HCT116 (cell line): Measurements from ENCODE around the gene GAB2. TPM values are rescaled to one million over a fixed set of nuclear protein-coding genes. Genes with fewer than 3 reads are reported as not detected.

Experiments
- ATAC-seq: fragments of 200-7000 bp; cut with Tn5 transposase; 2 replicates; pipeline ENCODE4 v1.9.1; 2020; ENCODE audit warnings: mild to moderate bottlenecking, moderate library complexity
- BruUV-seq: library from RNA; stranded (reverse); fragments of 400-500 nt; replicated peaks from 2 replicates; lab custom pipeline; 2021; lab: Mats Ljungman, UMichigan
- CTCF ChIA-PET: fragments of 300-600 bp; sonication (Branson Sonifier 250); formaldehyde crosslinking; loops from one replicate; lab custom pipeline; 2021; ENCODE audit warnings: antibody characterized with exemption; lab: Charles Lee
- POLR2A ChIA-PET: fragments of 300-600, 350-600 bp; sonication (Branson Sonifier 250); formaldehyde crosslinking; loops from one replicate; lab custom pipeline; 2021; ENCODE audit warnings: antibody characterized with exemption; lab: Charles Lee
- RAD21 ChIA-PET, 2 experiments: fragments of 300-600 bp; sonication (Branson Sonifier 250); formaldehyde crosslinking; loops; one replicate each; lab custom pipeline; 2023; ENCODE audit warnings: low total read pairs in 2 of 2; ENCODE audit not compliant: uncharacterized antibody in 2 of 2, unreplicated experiment in 2 of 2, low non-redundant PET in 1 of 2; lab: Charles Lee
- DNase-seq: peaks from one replicate; pipeline ENCODE4 v3.0.0-alpha.2; 2010; ENCODE audit warnings: low read depth, low spot score
- H2AFZ ChIP-seq: fragments of 200-600 bp; shearing (Covaris generic), sonication (generic); 2 replicates; pipeline ENCODE4 v1.6.1; 2017; ENCODE audit warnings: low read depth, mixed run types, mixed read lengths, antibody characterized with exemption, low read length; ENCODE audit not compliant: poor library complexity, severe bottlenecking
- H3K27ac ChIP-seq: 2 replicates; pipeline ENCODE4 v1.5.1; 2012; ENCODE audit warnings: low read depth, low read length
- H3K27me3 ChIP-seq: fragments of 200-600 bp; sonication (generic); 2 replicates; pipeline ENCODE4 v1.6.1; 2016; ENCODE audit warnings: mixed run types, low read length, mixed read lengths; ENCODE audit not compliant: insufficient read depth
- H3K36me3 ChIP-seq, 2 experiments: fragments of 200-500 bp in 1 of 2; fragments of 200-600 bp in 1 of 2; sonication (Bioruptor generic) in 1 of 2; sonication (generic) in 1 of 2; 2 replicates each; pipeline versions ENCODE4 v1.5.1 to v1.6.1; 2014 to 2016; ENCODE audit warnings: low read length in 2 of 2, inconsistent platforms in 1 of 2, mixed read lengths in 1 of 2, mixed run types in 1 of 2; ENCODE audit not compliant: insufficient read depth in 2 of 2, control insufficient read depth in 1 of 2
- H3K4me1 ChIP-seq, 2 experiments: fragments of 200-600 bp in 1 of 2; sonication (generic) in 1 of 2; 2 replicates each; pipeline versions ENCODE4 v1.5.1 to v1.6.1; 2012 to 2017; ENCODE audit warnings: low read length in 2 of 2, inconsistent platforms in 1 of 2, mild to moderate bottlenecking in 1 of 2, mixed read lengths in 1 of 2, mixed run types in 1 of 2, moderate library complexity in 1 of 2; ENCODE audit not compliant: insufficient read depth in 2 of 2, control insufficient read depth in 1 of 2
- H3K4me2 ChIP-seq: fragments of 200-600 bp; sonication (generic); 2 replicates; pipeline ENCODE4 v1.6.1; 2017; ENCODE audit warnings: mixed run types, low read length, mixed read lengths
- H3K4me3 ChIP-seq, 2 experiments: fragments of 200-600 bp in 1 of 2; sonication (generic) in 1 of 2; replicated peaks in 1 of 2; 2 replicates each; pipeline ENCODE4 v1.5.1; 2011 to 2016; ENCODE audit warnings: low read length in 2 of 2, control low read depth in 1 of 2, low read depth in 1 of 2, mild to moderate bottlenecking in 1 of 2, mixed read lengths in 1 of 2, mixed run types in 1 of 2
- H3K79me2 ChIP-seq: fragments of 200-600 bp; sonication (generic); 2 replicates; pipeline ENCODE4 v1.6.1; 2017; ENCODE audit warnings: mild to moderate bottlenecking, mixed run types, low read length, moderate library complexity, mixed read lengths; ENCODE audit not compliant: insufficient read depth
- H3K9ac ChIP-seq: fragments of 200-600 bp; sonication (generic); 2 replicates; pipeline ENCODE4 v1.6.1; 2016; ENCODE audit warnings: low read length, mixed read lengths
- H3K9me2 ChIP-seq: fragments of 200-600 bp; sonication (generic), shearing (Covaris generic); 2 replicates; pipeline ENCODE4 v1.6.1; 2017; ENCODE audit warnings: mixed run types, mild to moderate bottlenecking, moderate library complexity; ENCODE audit not compliant: insufficient read depth
- H3K9me3 ChIP-seq, 2 experiments: fragments of 200-500 bp in 1 of 2; fragments of 200-600 bp in 1 of 2; sonication (Bioruptor generic) in 1 of 2; sonication (generic) in 1 of 2; 2 replicates each; pipeline ENCODE4 v1.6.1; 2014 to 2017; ENCODE audit warnings: low read length in 2 of 2, mixed read lengths in 2 of 2, inconsistent platforms in 1 of 2, low read depth in 1 of 2, mild to moderate bottlenecking in 1 of 2, mixed run types in 1 of 2, moderate library complexity in 1 of 2; ENCODE audit not compliant: control insufficient read depth in 1 of 2, insufficient read depth in 1 of 2
- H4K20me1 ChIP-seq: fragments of 200-600 bp; sonication (generic), shearing (Covaris generic); 2 replicates; pipeline ENCODE4 v1.6.1; 2017; ENCODE audit warnings: mixed run types, mild to moderate bottlenecking, moderate library complexity; ENCODE audit not compliant: insufficient read depth
- ATF3 ChIP-seq: IDR thresholded peaks from 2 replicates; pipeline ENCODE4 v1.6.1; 2012
- CBX3 ChIP-seq: IDR thresholded peaks from 2 replicates; pipeline ENCODE4 v1.6.1; 2012; ENCODE audit warnings: low read depth
- CTCF ChIP-seq, 3 experiments: fragments of 200-600 bp in 1 of 3; sonication (generic) in 1 of 3; IDR thresholded peaks in 2 of 3; conservative IDR thresholded peaks in 1 of 3; 2 replicates each; pipeline ENCODE4 v1.5.1; 2012 to 2017; ENCODE audit warnings: low read depth in 2 of 3, low read length in 2 of 3, antibody characterized with exemption in 1 of 3, borderline replicate concordance in 1 of 3, control low read depth in 1 of 3, mild to moderate bottlenecking in 1 of 3, mixed read lengths in 1 of 3, mixed run types in 1 of 3, moderate library complexity in 1 of 3; ENCODE audit not compliant: insufficient read depth in 1 of 3
- EGR1 ChIP-seq: IDR thresholded peaks from 2 replicates; pipeline ENCODE4 v1.6.1; 2012; ENCODE audit warnings: low read depth
- ELF1 ChIP-seq: IDR thresholded peaks from 2 replicates; pipeline ENCODE4 v1.6.1; 2012; ENCODE audit warnings: low read depth, borderline replicate concordance
- EZH2phosphoT487 ChIP-seq: fragments of 200-600 bp; IDR thresholded peaks from 2 replicates; pipeline ENCODE4 v1.6.1; 2018; ENCODE audit warnings: antibody characterized with exemption, borderline replicate concordance
- FOSL1 ChIP-seq: IDR thresholded peaks from 2 replicates; pipeline ENCODE4 v1.6.1; 2012; ENCODE audit warnings: low read depth
- JUND ChIP-seq: IDR thresholded peaks from 2 replicates; pipeline ENCODE4 v1.6.1; 2012
- MAX ChIP-seq: IDR thresholded peaks from 2 replicates; pipeline ENCODE4 v1.6.1; 2012
- POLR2A ChIP-seq: IDR thresholded peaks from 2 replicates; pipeline ENCODE4 v1.7.0; 2011; ENCODE audit warnings: borderline replicate concordance; ENCODE audit not compliant: insufficient read depth, insufficient read length; ENCODE audit errors: extremely low read depth
- POLR2AphosphoS5 ChIP-seq: IDR thresholded peaks from 2 replicates; pipeline ENCODE4 v1.6.1; 2011; ENCODE audit warnings: mild to moderate bottlenecking, low read depth, low read length, moderate library complexity
- RAD21 ChIP-seq: IDR thresholded peaks from 2 replicates; pipeline ENCODE4 v1.6.1; 2012; ENCODE audit warnings: low read depth, mild to moderate bottlenecking
- REST ChIP-seq: IDR thresholded peaks from 2 replicates; pipeline ENCODE4 v1.6.1; 2012; ENCODE audit warnings: low read depth
- SP1 ChIP-seq: IDR thresholded peaks from 2 replicates; pipeline ENCODE4 v1.6.1; 2012; ENCODE audit warnings: low read depth
- SRF ChIP-seq: IDR thresholded peaks from 2 replicates; pipeline ENCODE4 v1.6.1; 2012; ENCODE audit warnings: low read depth
- TCF7L2 ChIP-seq: IDR thresholded peaks from 2 replicates; pipeline ENCODE4 v1.7.0; 2011; ENCODE audit warnings: borderline replicate concordance, inconsistent platforms; ENCODE audit not compliant: insufficient read depth, insufficient read length; ENCODE audit errors: extremely low read depth
- YY1 ChIP-seq: IDR thresholded peaks from 2 replicates; pipeline ENCODE4 v1.6.1; 2011; ENCODE audit warnings: low read length, low read depth, moderate library complexity, mild to moderate bottlenecking; ENCODE audit not compliant: insufficient replicate concordance; ENCODE audit errors: extremely low read depth
- ZBTB33 ChIP-seq: IDR thresholded peaks from 2 replicates; pipeline ENCODE4 v1.6.1; 2011; ENCODE audit warnings: mild to moderate bottlenecking, low read length, moderate library complexity; ENCODE audit not compliant: insufficient replicate concordance; ENCODE audit errors: extremely low read depth
- ZFX ChIP-seq: fragments of 450-650 bp; IDR thresholded peaks from 2 replicates; pipeline ENCODE4 v1.6.1; 2017
- intact Hi-C: fragments of 100-400 bp; cut with micrococcal nuclease; formaldehyde crosslinking; loops from 2 replicates; pipeline ENCODE4 v1.10.0; 2022
- total RNA-seq: library from RNA; stranded (reverse); gene quantifications from one replicate; pipeline ENCODE4 v1.2.1, GENCODE V29; 2021; ENCODE audit not compliant: unreplicated experiment

The GAB2 gene
- total RNA-seq, 1 experiment from 2014 or later, result 1.9 TPM

GRCh38 chr11:78220218-78221157, 197.1 kb downstream of the GAB2 start:
- H3K4me3 ChIP-seq, result no peak overlapping the region
- CTCF ChIA-PET, result no interaction called here
- no peak overlapping the region for H3K9ac ChIP-seq
- no peaks in the 10 kb centered on the region for H3K79me2 ChIP-seq
- H3K9me2 ChIP-seq, result no peaks in the 10 kb centered on the region
- H3K27me3 ChIP-seq, result no peaks in the 10 kb centered on the region
- no peaks in the 10 kb centered on the region for H4K20me1 ChIP-seq
- intact Hi-C loops, result no loop called here
- no peak overlapping the region for H3K4me2 ChIP-seq
- no TSS peak for BruUV-seq
- peaks cover 0 to 1% of the 10 kb centered on the region in 2 experiments; a peak in 1 of 4 replicates for H3K36me3 ChIP-seq
- DNase-seq, result no peak
- H3K27ac ChIP-seq, result no peak overlapping the region
- H2AFZ ChIP-seq, result no peak overlapping the region
- no peak for ATAC-seq
- peaks cover 0 to 7% of the 10 kb centered on the region in 2 experiments; a peak in 2 of 4 replicates for H3K4me1 ChIP-seq
- no peaks in the 10 kb centered on the region for H3K9me3 ChIP-seq
- no peak for TF ChIP-seq ELF1
- TF ChIP-seq REST, result no peak
- no peak for TF ChIP-seq JUND
- TF ChIP-seq CTCF (IDR thresholded peaks at IDR 0.05 in 2 of 3, conservative IDR thresholded peaks at IDR 0.05 in 1 of 3; ENCODE audit: borderline replicate concordance in 1 of 3, insufficient read depth in 1 of 3, low read depth in 2 of 3, low read length in 2 of 3), result no peak
- no peak for TF ChIP-seq POLR2AphosphoS5
- no peak for TF ChIP-seq MAX
- no peak for TF ChIP-seq RAD21
- TF ChIP-seq SRF, result no peak
- no peak for TF ChIP-seq POLR2A
- no peak for TF ChIP-seq EZH2phosphoT487
- no peak for TF ChIP-seq FOSL1
- TF ChIP-seq ZBTB33, result no peak
- TF ChIP-seq YY1, result no peak
- no peak for TF ChIP-seq SP1
- TF ChIP-seq ZFX, result no peak
- no peak for TF ChIP-seq TCF7L2
- no peak for TF ChIP-seq EGR1
- TF ChIP-seq CBX3, result no peak
- TF ChIP-seq ATF3, result no peak
- RAD21 ChIA-PET, result no interaction called here
- POLR2A ChIA-PET, result no interaction called here
